A673 (cell line): ENCODE measurements around the gene RABGGTA. TPM values are rescaled to one million over a fixed set of nuclear protein-coding genes. Genes with fewer than 3 reads are reported as not detected.

Experiments
- BruUV-seq: library from RNA; stranded (reverse); fragments of 400-500 nt; replicated peaks from 2 replicates; lab custom pipeline; 2021; lab: Mats Ljungman, UMichigan
- CTCF ChIA-PET: fragments of 300-600 bp; sonication (Branson Sonifier 250); formaldehyde crosslinking; loops from one replicate; lab custom pipeline; 2022; ENCODE audit warnings: antibody characterized with exemption; lab: Charles Lee
- POLR2A ChIA-PET: fragments of 300-600 bp; sonication (Branson Sonifier 250); formaldehyde crosslinking; loops from one replicate; lab custom pipeline; 2022; ENCODE audit warnings: antibody characterized with exemption; ENCODE audit not compliant: low non-redundant PET; lab: Charles Lee
- DNase-seq: peaks from one replicate; pipeline ENCODE4 v3.0.0-alpha.2; 2015; ENCODE audit warnings: low spot score
- H3K27ac ChIP-seq: fragments of 200-600 bp; sonication (generic); 2 replicates; pipeline ENCODE4 v1.5.1; 2016; ENCODE audit warnings: mixed run types, low read depth, mild to moderate bottlenecking, mixed read lengths, antibody characterized with exemption, low read length; ENCODE audit not compliant: poor library complexity, severe bottlenecking
- H3K27me3 ChIP-seq: fragments of 200-600 bp; sonication (generic); replicated peaks from 2 replicates; pipeline ENCODE4 v1.6.1; 2017; ENCODE audit warnings: mixed run types, low read depth, mild to moderate bottlenecking, mixed read lengths, antibody characterized with exemption, low read length; ENCODE audit not compliant: insufficient read depth, poor library complexity
- H3K36me3 ChIP-seq: fragments of 200-600 bp; sonication (generic); 2 replicates; pipeline ENCODE4 v1.6.1; 2016; ENCODE audit warnings: mixed run types, mild to moderate bottlenecking, mixed read lengths, antibody characterized with exemption, low read length; ENCODE audit not compliant: insufficient read depth, poor library complexity, severe bottlenecking
- H3K4me1 ChIP-seq: fragments of 200-600 bp; sonication (generic); 2 replicates; pipeline ENCODE4 v1.6.1; 2017; ENCODE audit warnings: mixed run types, mild to moderate bottlenecking, mixed read lengths, antibody characterized with exemption, low read length; ENCODE audit not compliant: insufficient read depth, poor library complexity, severe bottlenecking
- H3K4me3 ChIP-seq: fragments of 200-600 bp; sonication (generic); 2 replicates; pipeline ENCODE4 v1.5.1; 2016; ENCODE audit warnings: low read depth, mixed run types, mild to moderate bottlenecking, mixed read lengths, low read length; ENCODE audit not compliant: poor library complexity, severe bottlenecking
- H3K9me3 ChIP-seq: fragments of 200-600 bp; sonication (generic); 2 replicates; pipeline ENCODE4 v1.6.1; 2016; ENCODE audit warnings: mixed run types, low read depth, mild to moderate bottlenecking, mixed read lengths, antibody characterized with exemption, low read length; ENCODE audit not compliant: poor library complexity, severe bottlenecking
- EZH2 ChIP-seq: fragments of 200-600 bp; sonication (generic); IDR thresholded peaks from 2 replicates; pipeline ENCODE4 v1.6.1; 2017; ENCODE audit warnings: borderline replicate concordance, low read depth, mild to moderate bottlenecking, mixed read lengths, antibody characterized with exemption, low read length; ENCODE audit not compliant: poor library complexity, severe bottlenecking
- intact Hi-C: fragments of 100-400 bp; cut with micrococcal nuclease; formaldehyde crosslinking; loops from one replicate; pipeline ENCODE4 v1.10.0; 2022; ENCODE audit not compliant: unreplicated experiment
- total RNA-seq: library from RNA; stranded (reverse); gene quantifications from 2 replicates; pipeline ENCODE4 v1.2.3, GENCODE V29; 2021
- TF ChIP-seq, protein P1 (sequence below): fragments of 300-800, 200-600 bp; sonication (generic); conservative IDR thresholded peaks from 2 replicates; pipeline ENCODE4 v1.5.1; 2017; ENCODE audit warnings: low read depth, mild to moderate bottlenecking, antibody characterized with exemption, low read length, moderate library complexity, mixed read lengths

RABGGTA gene
- total RNA-seq, 1 experiment from 2014 or later = 22.2 TPM

DNA sequence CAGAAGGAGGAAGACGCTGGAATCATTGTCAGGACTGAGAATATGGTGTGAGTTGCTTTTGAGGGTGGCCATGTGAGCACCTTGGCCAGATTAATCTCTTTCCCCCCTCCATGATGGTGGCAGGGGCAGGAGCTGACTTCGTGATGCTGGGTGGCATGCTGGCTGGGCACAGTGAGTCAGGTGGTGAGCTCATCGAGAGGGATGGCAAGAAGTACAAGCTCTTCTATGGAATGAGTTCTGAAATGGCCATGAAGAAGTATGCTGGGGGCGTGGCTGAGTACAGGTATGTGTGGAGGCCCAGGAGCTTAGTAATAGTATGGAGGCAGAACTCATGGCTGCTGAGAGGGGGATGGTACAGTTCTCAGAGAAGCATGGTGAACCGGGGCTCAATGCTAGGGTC is 33.3 kb downstream of the RABGGTA start:
- no peak overlapping the region for H3K27ac ChIP-seq
- no TSS peak for BruUV-seq
- H3K4me1 ChIP-seq = peaks cover 16% of the 10 kb centered on the region
- intact Hi-C loops = no loop called here
- POLR2A ChIA-PET = no interaction called here
- H3K4me3 ChIP-seq = no peak overlapping the region
- no peaks in the 10 kb centered on the region for H3K27me3 ChIP-seq
- DNase-seq = no peak
- no peak for TF ChIP-seq EZH2
- TF ChIP-seq, protein P1, sequence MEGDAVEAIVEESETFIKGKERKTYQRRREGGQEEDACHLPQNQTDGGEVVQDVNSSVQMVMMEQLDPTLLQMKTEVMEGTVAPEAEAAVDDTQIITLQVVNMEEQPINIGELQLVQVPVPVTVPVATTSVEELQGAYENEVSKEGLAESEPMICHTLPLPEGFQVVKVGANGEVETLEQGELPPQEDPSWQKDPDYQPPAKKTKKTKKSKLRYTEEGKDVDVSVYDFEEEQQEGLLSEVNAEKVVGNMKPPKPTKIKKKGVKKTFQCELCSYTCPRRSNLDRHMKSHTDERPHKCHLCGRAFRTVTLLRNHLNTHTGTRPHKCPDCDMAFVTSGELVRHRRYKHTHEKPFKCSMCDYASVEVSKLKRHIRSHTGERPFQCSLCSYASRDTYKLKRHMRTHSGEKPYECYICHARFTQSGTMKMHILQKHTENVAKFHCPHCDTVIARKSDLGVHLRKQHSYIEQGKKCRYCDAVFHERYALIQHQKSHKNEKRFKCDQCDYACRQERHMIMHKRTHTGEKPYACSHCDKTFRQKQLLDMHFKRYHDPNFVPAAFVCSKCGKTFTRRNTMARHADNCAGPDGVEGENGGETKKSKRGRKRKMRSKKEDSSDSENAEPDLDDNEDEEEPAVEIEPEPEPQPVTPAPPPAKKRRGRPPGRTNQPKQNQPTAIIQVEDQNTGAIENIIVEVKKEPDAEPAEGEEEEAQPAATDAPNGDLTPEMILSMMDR = no peak
- peaks cover 60% of the 10 kb centered on the region for H3K36me3 ChIP-seq
- CTCF ChIA-PET = interaction anchor here (1.4 kb wide), 1 partner anchor 59 kb away, joined by 4 read pairs; no protein-coding TSS in a partner anchor
- no peaks in the 10 kb centered on the region for H3K9me3 ChIP-seq

DNA sequence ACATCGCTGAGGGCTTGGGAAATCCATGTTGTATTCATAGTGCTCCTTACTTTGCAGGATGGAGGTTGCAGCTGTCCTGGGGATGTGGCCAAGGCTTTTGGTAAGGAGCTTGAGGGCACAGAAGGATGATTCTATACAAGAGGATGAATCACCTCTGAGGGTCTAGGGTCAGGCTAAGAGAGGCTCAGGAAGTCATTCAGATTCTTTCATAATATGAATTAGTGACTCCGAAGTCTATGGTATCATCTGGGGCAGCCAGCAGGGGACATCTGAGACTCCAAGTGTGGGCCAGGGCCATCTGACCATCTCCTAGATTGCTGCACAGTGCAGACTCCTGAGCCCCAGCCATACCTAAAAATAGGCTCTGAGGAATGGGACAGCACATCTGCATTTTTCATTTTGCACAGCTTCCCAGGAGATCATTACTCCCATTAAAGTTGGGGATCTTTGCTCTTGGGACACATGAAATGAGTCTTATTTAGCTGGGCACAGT is 33.9 kb downstream of the RABGGTA start:
- peaks cover 13% of the 10 kb centered on the region for H3K4me1 ChIP-seq
- no TSS peak for BruUV-seq
- intact Hi-C loops = no loop called here
- no peak overlapping the region for H3K27ac ChIP-seq
- no peak for DNase-seq
- no peaks in the 10 kb centered on the region for H3K9me3 ChIP-seq
- no peaks in the 10 kb centered on the region for H3K27me3 ChIP-seq
- H3K36me3 ChIP-seq = peaks cover 60% of the 10 kb centered on the region
- CTCF ChIA-PET = interaction anchor here (1.4 kb wide), 1 partner anchor 60 kb away, joined by 4 read pairs; no protein-coding TSS in a partner anchor
- POLR2A ChIA-PET = no interaction called here
- H3K4me3 ChIP-seq = no peak overlapping the region
- no peak for TF ChIP-seq EZH2
- TF ChIP-seq, protein P1 = no peak

DNA sequence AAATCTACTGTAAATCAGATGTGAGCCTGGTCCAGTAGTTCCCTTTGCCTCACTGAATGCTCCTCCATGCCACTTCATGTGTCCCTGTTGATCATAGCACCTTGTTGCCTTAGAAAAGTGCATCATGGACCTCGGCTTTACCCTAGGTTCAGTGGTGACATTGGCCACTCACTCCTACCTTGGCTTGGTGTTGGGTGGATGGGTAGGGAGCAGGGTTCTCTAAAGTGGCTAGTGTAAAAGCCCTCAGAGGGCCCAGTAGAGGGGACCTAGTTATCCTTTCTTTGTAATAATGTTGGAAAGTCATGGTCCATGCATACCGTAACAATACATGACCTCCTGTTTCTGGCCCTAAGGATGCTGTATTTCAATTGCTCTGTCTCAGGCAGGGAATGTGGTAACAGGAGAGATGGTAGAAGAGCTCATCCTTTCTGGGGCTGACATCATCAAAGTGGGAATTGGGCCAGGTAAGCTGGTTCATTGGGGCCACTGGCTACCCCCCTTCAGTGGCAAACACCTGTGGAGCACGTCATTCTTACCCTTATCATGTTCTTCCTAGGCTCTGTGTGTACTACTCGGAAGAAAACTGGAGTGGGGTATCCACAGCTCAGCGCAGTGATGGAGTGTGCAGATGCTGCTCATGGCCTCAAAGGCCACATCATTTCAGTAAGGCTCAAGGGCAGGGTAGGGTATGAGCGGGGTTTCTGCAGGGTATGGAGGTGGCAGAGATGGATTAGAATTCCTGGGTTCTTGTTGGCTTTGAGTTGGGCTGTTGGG is 34.5 kb downstream of the RABGGTA start:
- H3K27me3 ChIP-seq = no peaks in the 10 kb centered on the region
- H3K36me3 ChIP-seq = peaks cover 60% of the 10 kb centered on the region
- no peak for DNase-seq
- H3K27ac ChIP-seq = no peak overlapping the region
- POLR2A ChIA-PET = no interaction called here
- H3K4me1 ChIP-seq = peaks cover 13% of the 10 kb centered on the region
- TF ChIP-seq, protein P1 = no peak
- TF ChIP-seq EZH2 = no peak
- BruUV-seq = no TSS peak
- no peaks in the 10 kb centered on the region for H3K9me3 ChIP-seq
- intact Hi-C loops = no loop called here
- no peak overlapping the region for H3K4me3 ChIP-seq
- CTCF ChIA-PET = no interaction called here
